HG03095 (cell line): ENCODE measurements around the gene MYT1.

Source experiments
- ATAC-seq: cut with Tn5 transposase; IDR thresholded peaks from one replicate; pipeline ENCODE4 v1.9.1; 2021; ENCODE audit warnings: moderate library complexity; ENCODE audit not compliant: unreplicated experiment

Gene MYT1

GRCh38 chr20:64139199-64140060 is 24.8 kb upstream of the MYT1 start:
- ATAC-seq: no peak

- ATAC-seq: no peak
Measured at GRCh38 chr20:64140061-64140931, 24.0 kb upstream of the MYT1 start.

- ATAC-seq: no peak
Measured at GRCh38 chr20:64140956-64141355, 23.3 kb upstream of the MYT1 start.

- no peak for ATAC-seq
Measured at GRCh38 chr20:64142590-64142989, 21.7 kb upstream of the MYT1 start.

- ATAC-seq: no peak
Measured at GRCh38 chr20:64143018-64143801, 21.0 kb upstream of the MYT1 start.

- no peak for ATAC-seq
Measured at GRCh38 chr20:64144144-64144912, 19.9 kb upstream of the MYT1 start.

GRCh38 chr20:64145458-64146300 is 18.6 kb upstream of the MYT1 start:
- ATAC-seq: no peak

GRCh38 chr20:64146301-64146935 is 17.8 kb upstream of the MYT1 start:
- no peak for ATAC-seq

GRCh38 chr20:64146936-64147477 is 17.2 kb upstream of the MYT1 start:
- ATAC-seq: no peak

- ATAC-seq: no peak
Measured at GRCh38 chr20:64148581-64148980, 15.7 kb upstream of the MYT1 start.

- no peak for ATAC-seq
Measured at GRCh38 chr20:64149141-64149540, 15.1 kb upstream of the MYT1 start.

- ATAC-seq: no peak
Measured at GRCh38 chr20:64149809-64150560, 14.3 kb upstream of the MYT1 start.

- no peak for ATAC-seq
Measured at GRCh38 chr20:64150756-64151632, 13.3 kb upstream of the MYT1 start.

- ATAC-seq: no peak
Measured at GRCh38 chr20:64151633-64152530, 12.4 kb upstream of the MYT1 start.

- ATAC-seq: no peak
Measured at GRCh38 chr20:64152906-64153305, 11.3 kb upstream of the MYT1 start.

- no peak for ATAC-seq
Measured at GRCh38 chr20:64153410-64153809, 10.8 kb upstream of the MYT1 start.
